Measurements from ENCODE around the gene TBC1D22A.
A peak's percentile ranks its signal among the peaks of the same experiment; 100 is the strongest.

The TBC1D22A gene

GRCh38 chr22:47016631-47017030, 254.2 kb downstream of the TBC1D22A start:
- Histone ChIP-seq H3K27ac (no peak overlapping the region), H3K9me3 (replicated peaks in 1 of 11) (peaks cover 5 to 44% (median 34%) of the 10 kb centered on the region in 11 experiments; a peak in 18 of 22 replicates), H4K20me1 (peaks cover 41 to 100% (median 63%) of the 10 kb centered on the region in 11 experiments), H3K36me3 (peaks cover 32 to 73% (median 57%) of the 10 kb centered on the region in 11 experiments; a peak in 19 of 22 replicates), H3K4me1 (peaks cover 20 to 36% (median 26%) of the 10 kb centered on the region in 10 experiments), H3K9ac (no peak overlapping the region), H3K4me2 (no peak overlapping the region), H3K27me3 (no peaks in the 10 kb centered on the region), H3K4me3 (no peak overlapping the region)
- no peak for TF ChIP-seq Cebpa-rat (IDR thresholded peaks at IDR 0.05)

GRCh38 chr22:47017245-47017644, 254.8 kb downstream of the TBC1D22A start:
- Histone ChIP-seq H3K27me3 (no peaks in the 10 kb centered on the region), H3K4me2 (no peak overlapping the region), H3K27ac (no peak overlapping the region), H3K4me3 (no peak overlapping the region), H3K36me3 (peaks cover 34 to 77% (median 59%) of the 10 kb centered on the region in 11 experiments; a peak in 19 of 22 replicates), H4K20me1 (peaks cover 34 to 99% (median 57%) of the 10 kb centered on the region in 11 experiments), H3K9me3 (replicated peaks in 1 of 11) (peaks cover 5 to 47% (median 35%) of the 10 kb centered on the region in 11 experiments; a peak in 18 of 22 replicates), H3K9ac (no peak overlapping the region), H3K4me1 (peaks cover 16 to 32% (median 21%) of the 10 kb centered on the region in 10 experiments)
- TF ChIP-seq Cebpa-rat (IDR thresholded peaks at IDR 0.05), result no peak

GRCh38 chr22:47018010-47018910, 255.8 kb downstream of the TBC1D22A start:
- TF ChIP-seq Cebpa-rat (IDR thresholded peaks at IDR 0.05), result no peak
- peaks cover 5 to 47% (median 35%) of the 10 kb centered on the region in 11 experiments; a peak in 18 of 22 replicates for H3K9me3 ChIP-seq (replicated peaks in 1 of 11)
- no peak overlapping the region for H3K4me2 ChIP-seq
- no peak overlapping the region for H3K27ac ChIP-seq
- peaks cover 34 to 78% (median 62%) of the 10 kb centered on the region in 11 experiments; a peak in 19 of 22 replicates for H3K36me3 ChIP-seq
- H4K20me1 ChIP-seq, result peaks cover 24 to 96% (median 47%) of the 10 kb centered on the region in 11 experiments
- H3K4me1 ChIP-seq, result peaks cover 6 to 22% (median 11%) of the 10 kb centered on the region in 10 experiments
- H3K27me3 ChIP-seq, result no peaks in the 10 kb centered on the region
- no peak overlapping the region for H3K4me3 ChIP-seq
- H3K9ac ChIP-seq, result no peak overlapping the region

DNA sequence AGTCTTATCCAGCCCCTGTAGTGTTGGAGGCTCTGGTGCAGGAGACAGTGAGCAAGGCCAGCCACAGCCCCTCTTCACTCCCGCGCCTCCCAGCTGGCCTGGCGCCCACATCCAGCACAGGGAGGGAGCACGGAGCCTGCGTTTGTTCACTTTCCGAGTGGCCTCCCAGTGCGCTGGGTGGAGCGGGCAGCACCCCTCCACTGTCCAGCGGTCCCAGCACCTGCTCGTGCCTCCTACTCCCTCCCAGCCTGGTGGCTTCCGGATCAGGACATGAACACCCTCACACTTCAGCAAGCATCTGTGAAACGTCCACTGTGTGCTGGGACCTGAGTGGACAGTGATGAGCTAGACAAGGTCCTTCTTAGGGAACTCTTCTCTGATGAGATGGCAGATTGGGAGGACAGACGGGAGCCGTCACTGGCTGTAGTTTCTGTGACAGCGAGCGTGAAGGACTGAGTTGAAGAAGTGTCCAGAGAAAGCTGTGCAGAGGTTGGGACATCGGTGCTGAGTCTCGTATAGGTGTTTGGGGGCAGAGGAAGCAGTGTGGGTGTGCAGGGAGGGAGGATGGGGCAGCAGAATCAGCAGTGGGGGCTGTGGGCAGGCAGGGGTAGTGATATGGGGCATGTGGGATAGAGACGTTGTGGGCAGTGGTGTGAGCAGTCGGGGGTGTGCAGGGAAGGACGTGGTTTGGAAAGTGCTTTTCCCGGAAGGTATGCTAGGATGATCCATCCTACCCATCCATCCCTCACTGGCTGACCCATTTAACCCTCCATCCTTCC, 256.8 kb downstream of the TBC1D22A start:
- Histone ChIP-seq H3K9ac (no peak overlapping the region), H4K20me1 (peaks cover 15 to 94% (median 37%) of the 10 kb centered on the region in 11 experiments; a peak in 21 of 22 replicates), H3K36me3 (peaks cover 42 to 85% (median 69%) of the 10 kb centered on the region in 11 experiments; a peak in 20 of 22 replicates), H3K9me3 (replicated peaks in 1 of 11) (peaks cover 5 to 47% (median 35%) of the 10 kb centered on the region in 11 experiments; a peak in 18 of 22 replicates), H3K4me1 (peaks cover 0 to 16% (median 2%) of the 10 kb centered on the region in 10 experiments; a peak in 12 of 20 replicates), H3K27me3 (no peaks in the 10 kb centered on the region), H3K27ac (no peak overlapping the region), H3K4me3 (no peak overlapping the region), H3K4me2 (0 out of 22 replicates have a peak overlapping the region, but pooled peaks of 1 of the 11 experiments have one; percentile 50)
- no peak for TF ChIP-seq Cebpa-rat (IDR thresholded peaks at IDR 0.05)

GRCh38 chr22:47020166-47020565, 257.7 kb downstream of the TBC1D22A start:
- H3K9me3 ChIP-seq (replicated peaks in 1 of 11), result peaks cover 5 to 47% (median 35%) of the 10 kb centered on the region in 11 experiments; a peak in 18 of 22 replicates
- H3K9ac ChIP-seq, result no peak overlapping the region
- peaks cover 0 to 16% (median 0%) of the 10 kb centered on the region in 10 experiments; a peak in 5 of 20 replicates for H3K4me1 ChIP-seq
- H3K27me3 ChIP-seq, result no peaks in the 10 kb centered on the region
- H4K20me1 ChIP-seq, result peaks cover 6 to 90% (median 28%) of the 10 kb centered on the region in 11 experiments; a peak in 17 of 22 replicates
- H3K4me2 ChIP-seq, result peak overlapping the region in 3 of 11 experiments; percentile 12 to 50 (median 26); a peak in 3 of 22 replicates
- no peak overlapping the region for H3K4me3 ChIP-seq
- H3K36me3 ChIP-seq, result peaks cover 42 to 92% (median 70%) of the 10 kb centered on the region in 11 experiments; a peak in 20 of 22 replicates
- H3K27ac ChIP-seq, result no peak overlapping the region
- TF ChIP-seq Cebpa-rat (IDR thresholded peaks at IDR 0.05), result no peak

- H3K4me3 ChIP-seq, result no peak overlapping the region
- no peak overlapping the region for H3K27ac ChIP-seq
- no peaks in the 10 kb centered on the region for H3K27me3 ChIP-seq
- no peak overlapping the region for H3K9ac ChIP-seq
- peaks cover 0 to 89% (median 14%) of the 10 kb centered on the region in 11 experiments; a peak in 14 of 22 replicates for H4K20me1 ChIP-seq
- peaks cover 5 to 47% (median 35%) of the 10 kb centered on the region in 11 experiments; a peak in 18 of 22 replicates for H3K9me3 ChIP-seq (replicated peaks in 1 of 11)
- no peak for TF ChIP-seq Cebpa-rat (IDR thresholded peaks at IDR 0.05)
- H3K4me1 ChIP-seq, result peaks cover 0 to 16% (median 0%) of the 10 kb centered on the region in 10 experiments; a peak in 5 of 20 replicates
- no peak overlapping the region for H3K4me2 ChIP-seq
- H3K36me3 ChIP-seq, result peaks cover 31 to 80% (median 59%) of the 10 kb centered on the region in 11 experiments; a peak in 20 of 22 replicates
These were observed 259.1 kb downstream of the TBC1D22A start for GRCh38 chr22:47021371-47022074.

DNA sequence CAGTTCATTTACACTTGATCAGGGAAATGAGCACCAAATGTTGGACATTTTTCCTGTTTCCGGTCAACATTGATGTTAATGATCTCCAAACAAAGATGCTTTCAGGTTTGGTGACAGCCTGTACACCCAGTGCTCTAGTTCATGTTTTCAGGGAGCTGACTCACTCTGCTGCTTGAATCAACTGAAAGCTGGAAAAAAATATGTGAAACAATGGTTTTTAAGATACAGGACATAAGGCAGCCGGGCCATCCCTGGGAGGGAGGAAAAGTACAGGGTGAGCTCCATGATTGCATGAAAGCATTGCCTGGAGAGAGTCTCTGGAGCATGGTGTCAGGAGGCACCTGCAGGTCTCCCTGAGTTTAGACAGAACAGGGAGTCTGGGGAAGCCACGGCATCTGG, 259.6 kb downstream of the TBC1D22A start:
- H3K27ac ChIP-seq, result no peak overlapping the region
- H3K9me3 ChIP-seq (replicated peaks in 1 of 11), result peaks cover 5 to 45% (median 35%) of the 10 kb centered on the region in 11 experiments; a peak in 18 of 22 replicates
- H3K27me3 ChIP-seq, result no peaks in the 10 kb centered on the region
- H3K36me3 ChIP-seq, result peaks cover 28 to 75% (median 56%) of the 10 kb centered on the region in 11 experiments; a peak in 20 of 22 replicates
- no peak overlapping the region for H3K4me2 ChIP-seq
- peaks cover 0 to 89% (median 9%) of the 10 kb centered on the region in 11 experiments; a peak in 12 of 22 replicates for H4K20me1 ChIP-seq
- peaks cover 0 to 16% (median 0%) of the 10 kb centered on the region in 10 experiments; a peak in 5 of 20 replicates for H3K4me1 ChIP-seq
- H3K4me3 ChIP-seq, result no peak overlapping the region
- no peak for TF ChIP-seq Cebpa-rat (IDR thresholded peaks at IDR 0.05)
- no peak overlapping the region for H3K9ac ChIP-seq

DNA sequence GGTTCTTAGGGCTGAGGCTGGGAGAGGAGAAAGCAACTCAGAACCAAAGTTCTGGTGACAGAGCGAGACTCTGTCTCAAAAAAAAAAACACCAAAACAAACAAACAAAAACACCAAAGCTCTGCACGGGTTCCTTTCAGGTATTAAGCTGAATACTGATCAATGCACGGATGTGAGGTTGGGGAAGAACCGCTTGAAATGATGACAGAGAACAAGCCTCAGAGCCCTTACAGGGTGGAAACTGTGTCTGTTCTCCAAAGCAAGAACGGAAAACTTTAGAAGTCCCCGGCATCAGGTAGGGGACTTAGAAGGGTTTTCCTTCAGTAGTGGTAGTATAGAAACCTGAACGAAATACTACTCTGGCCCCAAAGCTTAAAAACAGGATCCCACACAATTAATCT, 260.0 kb downstream of the TBC1D22A start:
- no peak for TF ChIP-seq Cebpa-rat (IDR thresholded peaks at IDR 0.05)

More for the DNA sequence above, 260.0 kb downstream of the TBC1D22A start:
- Histone ChIP-seq H3K36me3 (peaks cover 28 to 71% (median 52%) of the 10 kb centered on the region in 11 experiments; a peak in 20 of 22 replicates), H4K20me1 (peaks cover 0 to 89% (median 6%) of the 10 kb centered on the region in 11 experiments; a peak in 13 of 22 replicates), H3K27me3 (no peaks in the 10 kb centered on the region), H3K4me3 (no peak overlapping the region), H3K4me2 (no peak overlapping the region), H3K9me3 (replicated peaks in 1 of 11) (peaks cover 5 to 42% (median 35%) of the 10 kb centered on the region in 11 experiments; a peak in 18 of 22 replicates), H3K9ac (no peak overlapping the region), H3K27ac (no peak overlapping the region), H3K4me1 (peaks cover 0 to 16% (median 0%) of the 10 kb centered on the region in 10 experiments; a peak in 5 of 20 replicates)
